Measurements from ENCODE around the gene RUNX2.

RUNX2 gene

GRCh38 chr6:45378334-45378926 lies 50.3 kb downstream of the RUNX2 start:
- Histone ChIP-seq H3K9me3 (ENCODE audit: control insufficient read depth, insufficient read depth, low read depth, low read length) (no peaks in the 10 kb centered on the region), H3K27ac (ENCODE audit: extremely low read depth, low read depth, low read length) (peak overlapping the region; percentile 95), H3K4me1 (ENCODE audit: control insufficient read depth, insufficient read depth, low read length) (0 out of 2 replicates have a peak, but pooled peaks cover 4% of the 10 kb centered on the region), H3K36me3 (ENCODE audit: control insufficient read depth in 2 of 2, insufficient read depth in 1 of 2, low read length in 2 of 2) (no peaks in the 10 kb centered on the region), H3K4me3 (ENCODE audit: low read depth, low read length) (peak overlapping the region; percentile 95)
- CTCF ChIA-PET: interaction anchor here (0.6 to 1.4 kb wide), 10 partner anchors 9 to 903 kb away, joined by 3 to 5 read pairs (median 3); no protein-coding TSS in a partner anchor
- POLR2A ChIA-PET: interaction anchor here (0.8 to 2.0 kb wide), 22 partner anchors 8 to 903 kb away, joined by 3 to 20 read pairs (median 4); no protein-coding TSS in a partner anchor
- TF ChIP-seq ZNF785 (tag by site-specific recombination; IDR thresholded peaks at IDR 0.05): no peak
- no peak; the same call in 1 of the 2 replicates for TF ChIP-seq ZNF184 (tag by site-specific recombination; IDR thresholded peaks at IDR 0.05)
- TF ChIP-seq ZNF138 (tag by site-specific recombination; IDR thresholded peaks at IDR 0.05; ENCODE audit: borderline replicate concordance): no peak
- TF ChIP-seq ZNF223 (tag by site-specific recombination; IDR thresholded peaks at IDR 0.05): 0 out of 2 replicates have a peak, but pooled peaks have one; percentile 31
- TF ChIP-seq, protein P1, sequence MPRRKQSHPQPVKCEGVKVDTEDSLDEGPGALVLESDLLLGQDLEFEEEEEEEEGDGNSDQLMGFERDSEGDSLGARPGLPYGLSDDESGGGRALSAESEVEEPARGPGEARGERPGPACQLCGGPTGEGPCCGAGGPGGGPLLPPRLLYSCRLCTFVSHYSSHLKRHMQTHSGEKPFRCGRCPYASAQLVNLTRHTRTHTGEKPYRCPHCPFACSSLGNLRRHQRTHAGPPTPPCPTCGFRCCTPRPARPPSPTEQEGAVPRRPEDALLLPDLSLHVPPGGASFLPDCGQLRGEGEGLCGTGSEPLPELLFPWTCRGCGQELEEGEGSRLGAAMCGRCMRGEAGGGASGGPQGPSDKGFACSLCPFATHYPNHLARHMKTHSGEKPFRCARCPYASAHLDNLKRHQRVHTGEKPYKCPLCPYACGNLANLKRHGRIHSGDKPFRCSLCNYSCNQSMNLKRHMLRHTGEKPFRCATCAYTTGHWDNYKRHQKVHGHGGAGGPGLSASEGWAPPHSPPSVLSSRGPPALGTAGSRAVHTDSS (tag by site-specific recombination; IDR thresholded peaks at IDR 0.05): 0 out of 2 replicates have a peak, but pooled peaks have one; percentile 20
- TF ChIP-seq ZNF324 (tag by site-specific recombination; IDR thresholded peaks at IDR 0.05): peak; percentile 2; the same call in 1 of the 2 replicates
- TF ChIP-seq, protein P2, sequence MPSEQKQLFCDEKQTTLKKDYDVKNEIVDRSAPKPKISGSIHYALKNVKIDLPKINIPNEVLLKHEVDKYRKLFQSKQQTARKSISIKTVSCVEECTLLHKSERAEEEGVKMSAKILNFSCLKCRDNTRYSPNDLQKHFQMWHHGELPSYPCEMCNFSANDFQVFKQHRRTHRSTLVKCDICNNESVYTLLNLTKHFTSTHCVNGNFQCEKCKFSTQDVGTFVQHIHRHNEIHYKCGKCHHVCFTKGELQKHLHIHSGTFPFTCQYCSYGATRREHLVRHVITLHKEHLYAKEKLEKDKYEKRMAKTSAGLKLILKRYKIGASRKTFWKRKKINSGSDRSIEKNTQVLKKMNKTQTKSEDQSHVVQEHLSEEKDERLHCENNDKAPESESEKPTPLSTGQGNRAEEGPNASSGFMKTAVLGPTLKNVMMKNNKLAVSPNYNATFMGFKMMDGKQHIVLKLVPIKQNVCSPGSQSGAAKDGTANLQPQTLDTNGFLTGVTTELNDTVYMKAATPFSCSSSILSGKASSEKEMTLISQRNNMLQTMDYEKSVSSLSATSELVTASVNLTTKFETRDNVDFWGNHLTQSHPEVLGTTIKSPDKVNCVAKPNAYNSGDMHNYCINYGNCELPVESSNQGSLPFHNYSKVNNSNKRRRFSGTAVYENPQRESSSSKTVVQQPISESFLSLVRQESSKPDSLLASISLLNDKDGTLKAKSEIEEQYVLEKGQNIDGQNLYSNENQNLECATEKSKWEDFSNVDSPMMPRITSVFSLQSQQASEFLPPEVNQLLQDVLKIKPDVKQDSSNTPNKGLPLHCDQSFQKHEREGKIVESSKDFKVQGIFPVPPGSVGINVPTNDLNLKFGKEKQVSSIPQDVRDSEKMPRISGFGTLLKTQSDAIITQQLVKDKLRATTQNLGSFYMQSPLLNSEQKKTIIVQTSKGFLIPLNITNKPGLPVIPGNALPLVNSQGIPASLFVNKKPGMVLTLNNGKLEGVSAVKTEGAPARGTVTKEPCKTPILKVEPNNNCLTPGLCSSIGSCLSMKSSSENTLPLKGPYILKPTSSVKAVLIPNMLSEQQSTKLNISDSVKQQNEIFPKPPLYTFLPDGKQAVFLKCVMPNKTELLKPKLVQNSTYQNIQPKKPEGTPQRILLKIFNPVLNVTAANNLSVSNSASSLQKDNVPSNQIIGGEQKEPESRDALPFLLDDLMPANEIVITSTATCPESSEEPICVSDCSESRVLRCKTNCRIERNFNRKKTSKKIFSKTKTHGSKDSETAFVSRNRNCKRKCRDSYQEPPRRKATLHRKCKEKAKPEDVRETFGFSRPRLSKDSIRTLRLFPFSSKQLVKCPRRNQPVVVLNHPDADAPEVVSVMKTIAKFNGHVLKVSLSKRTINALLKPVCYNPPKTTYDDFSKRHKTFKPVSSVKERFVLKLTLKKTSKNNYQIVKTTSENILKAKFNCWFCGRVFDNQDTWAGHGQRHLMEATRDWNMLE (tag by site-specific recombination; conservative IDR thresholded peaks at IDR 0.05; ENCODE audit: low read depth): 0 out of 2 replicates have a peak, but pooled peaks have one; percentile 12
- TF ChIP-seq ZEB2 (tag by site-specific recombination; IDR thresholded peaks at IDR 0.05): no peak
- TF ChIP-seq ZBTB21 (tag by site-specific recombination; IDR thresholded peaks at IDR 0.05): peak; percentile 18; the same call in 1 of the 2 replicates
- no peak for TF ChIP-seq GLIS2 (tag by site-specific recombination; IDR thresholded peaks at IDR 0.05)
- 0 out of 2 replicates have a peak, but pooled peaks have one; percentile 51 for TF ChIP-seq ZNF792 (tag by site-specific recombination; IDR thresholded peaks at IDR 0.05)
- TF ChIP-seq ZNF280D (tag by site-specific recombination; IDR thresholded peaks at IDR 0.05): 0 out of 2 replicates have a peak, but pooled peaks have one; percentile 35
- no peak for TF ChIP-seq TRIM28 (IDR thresholded peaks at IDR 0.05; ENCODE audit: borderline replicate concordance, low read length)
- peak; percentile 15; the same call in 1 of the 2 replicates for TF ChIP-seq ZNF561 (tag by site-specific recombination; IDR thresholded peaks at IDR 0.05; ENCODE audit: borderline replicate concordance)
- TF ChIP-seq IKZF3 (tag by site-specific recombination; IDR thresholded peaks at IDR 0.05): no peak; the same call in 1 of the 2 replicates
- no peak for TF ChIP-seq PATZ1 (tag by site-specific recombination; IDR thresholded peaks at IDR 0.05)
- 0 out of 2 replicates have a peak, but pooled peaks have one; percentile 13 for TF ChIP-seq ZSCAN23 (tag by site-specific recombination; IDR thresholded peaks at IDR 0.05)
- TF ChIP-seq ZBTB20 (tag by site-specific recombination; IDR thresholded peaks at IDR 0.05): peak; percentile 86
- no peak for TF ChIP-seq ZNF221 (tag by site-specific recombination; IDR thresholded peaks at IDR 0.05; ENCODE audit: borderline replicate concordance)
- TF ChIP-seq ZNF18 (tag by site-specific recombination; IDR thresholded peaks at IDR 0.05): no peak
- no peak for TF ChIP-seq ZNF121 (tag by site-specific recombination; IDR thresholded peaks at IDR 0.05)
- peak; percentile 47; the same call in 1 of the 2 replicates for TF ChIP-seq OVOL3 (tag by site-specific recombination; IDR thresholded peaks at IDR 0.05)
- TF ChIP-seq KLF8 (tag by site-specific recombination; IDR thresholded peaks at IDR 0.05): 0 out of 2 replicates have a peak, but pooled peaks have one; percentile 1
- TF ChIP-seq YY1 (tag by site-specific recombination; IDR thresholded peaks at IDR 0.05): 0 out of 2 replicates have a peak, but pooled peaks have one; percentile 8
